ENCODE measurements around the gene BRD3.

DNA sequence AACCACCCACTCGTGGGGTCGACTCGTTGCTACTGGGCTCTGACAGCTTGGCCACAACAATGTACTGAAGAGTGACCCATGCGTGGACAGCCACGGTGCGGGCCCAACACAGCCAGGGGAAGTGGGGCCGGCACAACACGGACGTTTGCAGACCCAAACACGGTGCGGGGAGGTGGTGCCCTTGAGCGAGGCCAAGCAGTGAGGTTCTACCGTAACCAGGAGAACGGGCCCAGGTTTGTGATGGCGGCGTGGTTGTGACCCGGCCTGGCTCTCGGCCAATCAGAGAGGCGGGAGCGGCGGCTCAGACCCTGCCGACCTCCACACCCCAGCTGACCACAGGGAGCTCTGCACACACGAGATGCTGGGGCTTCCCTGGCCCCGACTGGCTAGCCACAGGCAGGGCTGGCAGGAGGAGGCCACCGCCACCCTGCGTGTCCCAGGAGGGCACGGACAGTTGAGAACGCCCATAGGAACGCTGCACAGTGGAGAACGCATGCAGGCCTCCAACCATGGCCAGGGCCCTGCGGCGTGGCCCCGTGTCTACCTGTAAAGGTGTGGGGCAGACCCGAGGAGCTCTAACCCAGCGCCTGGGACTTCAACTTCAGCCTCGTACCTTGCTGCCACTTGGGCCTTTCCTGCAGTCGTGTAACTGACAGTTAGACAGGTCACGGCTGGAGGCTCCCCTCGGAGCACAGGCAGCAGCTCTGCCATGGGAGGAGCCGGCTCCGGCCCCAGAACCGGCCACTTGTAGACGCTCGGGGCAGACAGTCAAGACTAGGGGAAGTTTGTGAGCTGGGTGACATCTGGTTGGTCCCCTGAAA is 13.7 kb downstream of the BRD3 start:
- TF ChIP-seq, protein P1, sequence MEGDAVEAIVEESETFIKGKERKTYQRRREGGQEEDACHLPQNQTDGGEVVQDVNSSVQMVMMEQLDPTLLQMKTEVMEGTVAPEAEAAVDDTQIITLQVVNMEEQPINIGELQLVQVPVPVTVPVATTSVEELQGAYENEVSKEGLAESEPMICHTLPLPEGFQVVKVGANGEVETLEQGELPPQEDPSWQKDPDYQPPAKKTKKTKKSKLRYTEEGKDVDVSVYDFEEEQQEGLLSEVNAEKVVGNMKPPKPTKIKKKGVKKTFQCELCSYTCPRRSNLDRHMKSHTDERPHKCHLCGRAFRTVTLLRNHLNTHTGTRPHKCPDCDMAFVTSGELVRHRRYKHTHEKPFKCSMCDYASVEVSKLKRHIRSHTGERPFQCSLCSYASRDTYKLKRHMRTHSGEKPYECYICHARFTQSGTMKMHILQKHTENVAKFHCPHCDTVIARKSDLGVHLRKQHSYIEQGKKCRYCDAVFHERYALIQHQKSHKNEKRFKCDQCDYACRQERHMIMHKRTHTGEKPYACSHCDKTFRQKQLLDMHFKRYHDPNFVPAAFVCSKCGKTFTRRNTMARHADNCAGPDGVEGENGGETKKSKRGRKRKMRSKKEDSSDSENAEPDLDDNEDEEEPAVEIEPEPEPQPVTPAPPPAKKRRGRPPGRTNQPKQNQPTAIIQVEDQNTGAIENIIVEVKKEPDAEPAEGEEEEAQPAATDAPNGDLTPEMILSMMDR (conservative IDR thresholded peaks at IDR 0.05; ENCODE audit: low read length) = no peak
- no peak for TF ChIP-seq EZH2phosphoT487 (IDR thresholded peaks at IDR 0.05; ENCODE audit: borderline replicate concordance, low read depth, low read length)
